Activated CD8-positive, alpha-beta T cell treated with anti-CD3 and anti-CD28 coated beads, Interleukin-2, amount 10 ng/mL, durations not matched to agents 7 days and 5 days (primary cell): ENCODE data around the gene MLH3. TPM values are rescaled to one million over a fixed set of nuclear protein-coding genes. Genes with fewer than 3 reads are reported as not detected.

Experiments used
- total RNA-seq, 2 experiments: library from RNA; stranded (reverse); gene quantifications; one replicate each; pipeline ENCODE4 v1.2.3, GENCODE V29; 2021

The MLH3 gene
- total RNA-seq, 2 experiments from 2014 or later = 15.1 to 17.2 TPM

Other genes starting within 250 kb of the MLH3 start
- under 1 TPM; 0.13 to 0.44 TPM for gene PROX2, start 175.3 kb downstream of the MLH3 start, total RNA-seq
- gene DLST, start 169.6 kb downstream of the MLH3 start, total RNA-seq = 100 to 1,000 TPM; 106 to 108 TPM
- gene RPS6KL1, start 128.2 kb downstream of the MLH3 start, total RNA-seq = 1 to 10 TPM; 4.3 to 5.2 TPM
- under 1 TPM in 1 of 2 experiments, not detected in 1; 0.21 TPM for gene PGF, start 95.9 kb downstream of the MLH3 start, total RNA-seq
- 10 to 100 TPM; 49.1 to 51.0 TPM for gene EIF2B2, start 48.5 kb downstream of the MLH3 start, total RNA-seq
- gene ACYP1, start 12.6 kb upstream of the MLH3 start, total RNA-seq = 10 to 100 TPM; 42.6 to 44.0 TPM
- gene ZC2HC1C, start 18.2 kb upstream of the MLH3 start, total RNA-seq = 1 to 10 TPM; 1.3 to 1.4 TPM
- 10 to 100 TPM; 73.7 to 80.0 TPM for gene NEK9, start 75.6 kb upstream of the MLH3 start, total RNA-seq
- gene TMED10, start 125.1 kb upstream of the MLH3 start, total RNA-seq = 100 to 1,000 TPM; 177 to 188 TPM
- gene FOS, start 227.4 kb upstream of the MLH3 start, total RNA-seq = 100 to 1,000 TPM; 201 to 219 TPM